NT2/D1 (cell line): ENCODE results near the gene ATF7.

Source experiments
- DNase-seq: peaks from one replicate; pipeline ENCODE4 v3.0.0-alpha.2; 2011; ENCODE audit warnings: low read depth, low spot score
- H3K27me3 ChIP-seq: 2 replicates; pipeline ENCODE4 v1.6.0; 2011; ENCODE audit warnings: mild to moderate bottlenecking; ENCODE audit not compliant: insufficient read length, insufficient read depth
- H3K36me3 ChIP-seq: 2 replicates; pipeline ENCODE4 v1.6.1; 2011; ENCODE audit warnings: mild to moderate bottlenecking, low read length, mixed read lengths; ENCODE audit not compliant: insufficient read depth, insufficient read length
- H3K4me1 ChIP-seq: 2 replicates; pipeline ENCODE4 v1.5.1; 2011; ENCODE audit not compliant: insufficient read depth, insufficient read length
- H3K4me3 ChIP-seq: 2 replicates; pipeline ENCODE4 v1.5.1; 2011; ENCODE audit warnings: low read depth; ENCODE audit not compliant: insufficient read length
- H3K9ac ChIP-seq: 2 replicates; pipeline ENCODE4 v1.6.0; 2011; ENCODE audit warnings: low read depth; ENCODE audit not compliant: insufficient read length
- H3K9me3 ChIP-seq: 2 replicates; pipeline ENCODE4 v1.5.1; 2011; ENCODE audit warnings: mild to moderate bottlenecking, low read length; ENCODE audit not compliant: insufficient read depth
- SUZ12 ChIP-seq: IDR thresholded peaks from 2 replicates; pipeline ENCODE4 v1.6.1; 2011; ENCODE audit not compliant: insufficient read length, insufficient read depth; ENCODE audit errors: extremely low read depth
- YY1 ChIP-seq: IDR thresholded peaks from 2 replicates; pipeline ENCODE4 v1.6.1; 2011; ENCODE audit not compliant: insufficient read length, insufficient read depth
- ZNF274 ChIP-seq: IDR thresholded peaks from 2 replicates; pipeline ENCODE4 v1.6.1; 2011; ENCODE audit warnings: mild to moderate bottlenecking, low read depth, low read length

Gene ATF7

GRCh38 chr12:53486736-53487487 lies 139.3 kb downstream of the ATF7 start:
- H3K4me1 ChIP-seq = no peaks in the 10 kb centered on the region
- no peak overlapping the region for H3K4me3 ChIP-seq
- no peaks in the 10 kb centered on the region for H3K9me3 ChIP-seq
- H3K27me3 ChIP-seq = no peaks in the 10 kb centered on the region
- DNase-seq = no peak
- H3K36me3 ChIP-seq = peaks cover 58% of the 10 kb centered on the region
- H3K9ac ChIP-seq = no peak overlapping the region
- TF ChIP-seq ZNF274 = no peak
- no peak for TF ChIP-seq SUZ12
- no peak for TF ChIP-seq YY1

GRCh38 chr12:53485955-53486735 lies 140.0 kb downstream of the ATF7 start:
- Histone ChIP-seq H3K4me1 (no peaks in the 10 kb centered on the region), H3K4me3 (no peak overlapping the region), H3K36me3 (peaks cover 65% of the 10 kb centered on the region), H3K9me3 (no peaks in the 10 kb centered on the region), H3K27me3 (no peaks in the 10 kb centered on the region), H3K9ac (no peak overlapping the region)
- DNase-seq = no peak
- TF ChIP-seq ZNF274 (no peak), YY1 (no peak), SUZ12 (no peak)

GRCh38 chr12:53484686-53485575 lies 141.3 kb downstream of the ATF7 start:
- H3K36me3 ChIP-seq = peaks cover 76% of the 10 kb centered on the region
- H3K9me3 ChIP-seq = no peaks in the 10 kb centered on the region
- no peak for TF ChIP-seq YY1
- TF ChIP-seq SUZ12 = no peak
- H3K4me1 ChIP-seq = peaks cover 3% of the 10 kb centered on the region
- H3K27me3 ChIP-seq = no peaks in the 10 kb centered on the region
- DNase-seq = no peak
- no peak overlapping the region for H3K9ac ChIP-seq
- no peak overlapping the region for H3K4me3 ChIP-seq

DNA sequence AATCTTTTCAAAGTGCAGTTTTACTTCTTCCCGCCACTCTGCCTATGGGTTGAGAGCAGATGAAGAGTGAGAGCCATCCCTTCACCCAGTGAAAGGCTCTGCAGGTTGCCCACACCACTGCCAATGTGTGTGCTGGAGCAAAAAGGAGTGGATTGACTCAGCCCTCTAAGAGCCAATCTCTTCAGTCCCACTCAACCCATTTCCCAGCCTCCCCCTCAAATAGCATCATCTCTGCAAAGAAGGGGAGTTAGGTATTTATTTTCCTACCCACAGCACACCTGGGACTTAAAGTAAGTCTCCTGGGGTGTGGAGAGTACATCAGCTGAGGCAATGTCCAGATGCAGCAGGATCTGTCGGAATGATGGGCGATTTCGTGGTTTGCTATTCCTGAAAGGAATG lies 142.2 kb downstream of the ATF7 start:
- no peaks in the 10 kb centered on the region for H3K9me3 ChIP-seq
- no peaks in the 10 kb centered on the region for H3K27me3 ChIP-seq
- TF ChIP-seq YY1 (no peak), ZNF274 (no peak), SUZ12 (no peak)
- H3K36me3 ChIP-seq = peaks cover 85% of the 10 kb centered on the region
- no peak overlapping the region for H3K9ac ChIP-seq
- DNase-seq = no peak
- no peak overlapping the region for H3K4me3 ChIP-seq
- peaks cover 3% of the 10 kb centered on the region for H3K4me1 ChIP-seq

DNA sequence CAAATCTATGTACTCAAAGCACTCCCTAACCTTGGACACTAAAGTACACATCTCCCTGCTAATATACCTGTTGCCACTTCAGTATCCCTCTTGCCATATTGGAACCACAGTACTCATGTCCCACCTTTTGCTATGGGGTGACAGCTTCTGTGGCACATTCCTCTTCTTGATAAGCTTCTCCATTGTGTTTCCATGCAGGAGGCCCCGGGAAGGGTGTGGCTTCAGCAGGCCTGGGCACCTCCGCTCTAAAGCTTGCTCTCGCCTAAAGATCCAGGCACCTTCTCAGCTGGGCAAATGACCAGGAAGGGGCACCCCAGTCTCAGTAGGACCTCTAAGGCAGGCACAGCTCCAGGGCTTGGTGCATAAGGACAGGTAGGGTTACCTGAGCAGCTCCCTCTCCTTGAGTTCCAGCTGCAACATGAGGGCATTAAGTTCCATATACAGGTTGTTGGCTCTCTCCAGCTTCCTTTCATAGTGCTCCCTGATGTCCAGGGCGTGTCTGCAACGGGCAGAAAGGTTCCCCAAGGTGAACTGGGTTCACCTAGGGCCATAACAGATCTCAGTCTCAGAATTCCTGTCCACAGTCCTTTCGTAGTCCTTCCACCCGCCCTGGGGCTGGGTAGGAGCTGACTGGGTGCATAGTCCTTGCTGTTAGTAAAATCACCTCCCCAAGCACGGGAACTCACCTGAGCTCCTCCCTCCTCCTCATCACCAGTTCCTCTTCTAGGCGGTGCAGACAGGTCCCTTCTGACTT lies 142.8 kb downstream of the ATF7 start:
- Histone ChIP-seq H3K27me3 (no peaks in the 10 kb centered on the region), H3K9ac (no peak overlapping the region), H3K4me3 (no peak overlapping the region), H3K36me3 (peaks cover 91% of the 10 kb centered on the region), H3K4me1 (peaks cover 3% of the 10 kb centered on the region), H3K9me3 (no peaks in the 10 kb centered on the region)
- TF ChIP-seq SUZ12 (no peak), YY1 (no peak), ZNF274 (no peak)
- DNase-seq = no peak

DNA sequence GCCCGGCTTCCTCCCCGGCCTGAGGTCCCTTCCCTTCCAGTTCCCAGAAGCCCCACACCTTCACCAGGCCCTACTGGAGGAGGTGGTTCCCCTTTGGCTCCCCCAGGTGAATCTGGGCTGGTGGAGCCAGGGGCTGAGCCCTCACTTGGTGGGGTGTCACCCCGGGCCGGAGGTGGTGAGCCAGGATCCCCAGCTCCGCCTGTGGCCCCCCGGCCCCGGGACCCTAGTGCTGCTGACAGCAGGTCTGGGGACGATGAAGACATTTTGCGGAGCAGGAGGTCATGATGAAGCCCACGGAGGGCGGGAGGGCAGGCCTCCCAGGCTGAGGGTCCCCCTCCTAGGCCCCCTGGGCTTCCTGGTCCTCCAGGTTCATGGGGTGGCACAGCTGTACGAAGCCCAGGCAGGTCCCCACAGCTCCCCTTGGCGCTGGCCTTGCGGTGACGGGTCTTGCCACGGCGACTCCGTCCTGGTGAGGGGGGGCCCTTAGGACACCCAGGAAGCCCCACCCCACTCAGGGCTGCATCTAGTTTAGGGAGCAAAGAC lies 143.5 kb downstream of the ATF7 start:
- H3K9ac ChIP-seq = no peak overlapping the region
- no peak overlapping the region for H3K4me3 ChIP-seq
- TF ChIP-seq SUZ12 (no peak), ZNF274 (no peak), YY1 (no peak)
- no peaks in the 10 kb centered on the region for H3K9me3 ChIP-seq
- peaks cover 93% of the 10 kb centered on the region for H3K36me3 ChIP-seq
- peaks cover 3% of the 10 kb centered on the region for H3K4me1 ChIP-seq
- no peaks in the 10 kb centered on the region for H3K27me3 ChIP-seq
- no peak for DNase-seq
